ENCODE results near the gene TRPC4.

TRPC4 gene

GRCh38 chr13:37690361-37690760 lies 179.2 kb downstream of the TRPC4 start:
- H3K36me3 ChIP-seq (replicated peaks in 1 of 2; ENCODE audit: control insufficient read depth in 2 of 2, insufficient read depth in 2 of 2, low read length in 2 of 2): no peaks in the 10 kb centered on the region
- no peak overlapping the region for H3K27ac ChIP-seq (replicated peaks; ENCODE audit: low read length)
- no CpG with 5 or more reads among the region's 5 CpGs for WGBS, 2 donors (ENCODE audit: extremely low coverage in 2 of 2, insufficient read length in 2 of 2, insufficient replicate concordance in 1 of 2)
- H4K91ac ChIP-seq (ENCODE audit: low read depth, low read length, poor library complexity): no peak overlapping the region
- DNase-seq (ENCODE audit: low spot score): no peak
- no peaks in the 10 kb centered on the region for H3K27me3 ChIP-seq (ENCODE audit: control insufficient read depth in 3 of 3, insufficient read depth in 3 of 3, low read depth in 1 of 3, low read length in 3 of 3)
- no peak overlapping the region for H3K9ac ChIP-seq (ENCODE audit: low read depth, low read length, poor library complexity)
- H3K9me3 ChIP-seq (replicated peaks in 1 of 2; ENCODE audit: control insufficient read depth in 2 of 2, insufficient read depth in 1 of 2, low read depth in 1 of 2, low read length in 2 of 2): peaks cover 0 to 10% of the 10 kb centered on the region in 2 donors
- H3K14ac ChIP-seq (ENCODE audit: low read length): no peak overlapping the region
- no peak overlapping the region for H2BK5ac ChIP-seq (ENCODE audit: low read length)
- H3K4me1 ChIP-seq (ENCODE audit: control insufficient read depth in 2 of 2, insufficient read depth in 1 of 2, low read depth in 1 of 2, low read length in 2 of 2): no peaks in the 10 kb centered on the region
- no peak overlapping the region for H2AK5ac ChIP-seq (ENCODE audit: low read depth, low read length)
- no peak overlapping the region for H4K8ac ChIP-seq (ENCODE audit: low read depth, low read length)
- H2AFZ ChIP-seq (ENCODE audit: low read length): no peak overlapping the region
- H2BK120ac ChIP-seq (ENCODE audit: low read depth, low read length): no peak overlapping the region
- H3K79me1 ChIP-seq (ENCODE audit: low read depth, low read length): no peaks in the 10 kb centered on the region
- no peak overlapping the region for H3K18ac ChIP-seq (ENCODE audit: low read length)
- H2BK15ac ChIP-seq (ENCODE audit: low read length): no peak overlapping the region
- H3K4me2 ChIP-seq (ENCODE audit: insufficient read depth, low read length, poor library complexity, severe bottlenecking): no peak overlapping the region
- no peak overlapping the region for H2BK12ac ChIP-seq (ENCODE audit: low read length)
- H3K4me3 ChIP-seq (ENCODE audit: low read length in 2 of 2): no peak overlapping the region
- H3K4ac ChIP-seq (ENCODE audit: low read length): no peak overlapping the region
- H3K23ac ChIP-seq (ENCODE audit: low read depth, low read length, poor library complexity): no peak overlapping the region

- Histone ChIP-seq H2BK15ac (ENCODE audit: low read length) (no peak overlapping the region), H2BK5ac (ENCODE audit: low read length) (no peak overlapping the region), H3K36me3 (replicated peaks in 1 of 2; ENCODE audit: control insufficient read depth in 2 of 2, insufficient read depth in 2 of 2, low read length in 2 of 2) (no peaks in the 10 kb centered on the region), H3K79me1 (ENCODE audit: low read depth, low read length) (no peaks in the 10 kb centered on the region), H3K14ac (ENCODE audit: low read length) (no peak overlapping the region), H2BK120ac (ENCODE audit: low read depth, low read length) (no peak overlapping the region), H3K27ac (replicated peaks; ENCODE audit: low read length) (no peak overlapping the region), H3K4me1 (ENCODE audit: control insufficient read depth in 2 of 2, insufficient read depth in 1 of 2, low read depth in 1 of 2, low read length in 2 of 2) (peaks cover 3 to 7% of the 10 kb centered on the region in 2 donors), H3K4me3 (ENCODE audit: low read length in 2 of 2) (no peak overlapping the region), H2AK5ac (ENCODE audit: low read depth, low read length) (no peak overlapping the region), H3K4ac (ENCODE audit: low read length) (no peak overlapping the region), H2AFZ (ENCODE audit: low read length) (no peak overlapping the region), H2BK12ac (ENCODE audit: low read length) (no peak overlapping the region), H3K18ac (ENCODE audit: low read length) (no peak overlapping the region), H3K23ac (ENCODE audit: low read depth, low read length, poor library complexity) (no peak overlapping the region), H3K27me3 (ENCODE audit: control insufficient read depth in 3 of 3, insufficient read depth in 3 of 3, low read depth in 1 of 3, low read length in 3 of 3) (no peaks in the 10 kb centered on the region), H3K9me3 (replicated peaks in 1 of 2; ENCODE audit: control insufficient read depth in 2 of 2, insufficient read depth in 1 of 2, low read depth in 1 of 2, low read length in 2 of 2) (peaks cover 0 to under 1% of the 10 kb centered on the region in 2 donors), H3K9ac (ENCODE audit: low read depth, low read length, poor library complexity) (no peak overlapping the region), H4K8ac (ENCODE audit: low read depth, low read length) (no peak overlapping the region), H3K4me2 (ENCODE audit: insufficient read depth, low read length, poor library complexity, severe bottlenecking) (no peak overlapping the region), H4K91ac (ENCODE audit: low read depth, low read length, poor library complexity) (no peak overlapping the region)
- no CpG with 5 or more reads among the region's 2 CpGs for WGBS, 2 donors (ENCODE audit: extremely low coverage in 2 of 2, insufficient read length in 2 of 2, insufficient replicate concordance in 1 of 2)
- DNase-seq (ENCODE audit: low spot score): no peak
Observed at GRCh38 chr13:37686501-37686900, 183.1 kb downstream of the TRPC4 start.

- H3K4me3 ChIP-seq (ENCODE audit: low read length in 2 of 2): no peak overlapping the region
- no CpG with 5 or more reads among the region's 5 CpGs for WGBS, 2 donors (ENCODE audit: extremely low coverage in 2 of 2, insufficient read length in 2 of 2, insufficient replicate concordance in 1 of 2)
Observed at GRCh38 chr13:37685206-37685605, 184.4 kb downstream of the TRPC4 start.

GRCh38 chr13:37682496-37682895 lies 187.1 kb downstream of the TRPC4 start:
- Histone ChIP-seq H2AK5ac (ENCODE audit: low read depth, low read length) (no peak overlapping the region), H3K36me3 (replicated peaks in 1 of 2; ENCODE audit: control insufficient read depth in 2 of 2, insufficient read depth in 2 of 2, low read length in 2 of 2) (no peaks in the 10 kb centered on the region), H3K27ac (replicated peaks; ENCODE audit: low read length) (no peak overlapping the region), H4K91ac (ENCODE audit: low read depth, low read length, poor library complexity) (no peak overlapping the region), H3K9me3 (replicated peaks in 1 of 2; ENCODE audit: control insufficient read depth in 2 of 2, insufficient read depth in 1 of 2, low read depth in 1 of 2, low read length in 2 of 2) (no peaks in the 10 kb centered on the region), H3K14ac (ENCODE audit: low read length) (no peak overlapping the region), H3K27me3 (ENCODE audit: control insufficient read depth in 3 of 3, insufficient read depth in 3 of 3, low read depth in 1 of 3, low read length in 3 of 3) (no peaks in the 10 kb centered on the region), H2BK15ac (ENCODE audit: low read length) (no peak overlapping the region), H3K4me3 (ENCODE audit: low read length in 2 of 2) (no peak overlapping the region), H2BK5ac (ENCODE audit: low read length) (no peak overlapping the region), H3K23ac (ENCODE audit: low read depth, low read length, poor library complexity) (no peak overlapping the region), H2AFZ (ENCODE audit: low read length) (no peak overlapping the region), H3K9ac (ENCODE audit: low read depth, low read length, poor library complexity) (no peak overlapping the region), H2BK120ac (ENCODE audit: low read depth, low read length) (no peak overlapping the region), H3K4ac (ENCODE audit: low read length) (no peak overlapping the region), H2BK12ac (ENCODE audit: low read length) (no peak overlapping the region), H3K4me2 (ENCODE audit: insufficient read depth, low read length, poor library complexity, severe bottlenecking) (no peak overlapping the region), H3K79me1 (ENCODE audit: low read depth, low read length) (no peaks in the 10 kb centered on the region), H3K18ac (ENCODE audit: low read length) (no peak overlapping the region), H4K8ac (ENCODE audit: low read depth, low read length) (no peak overlapping the region), H3K4me1 (ENCODE audit: control insufficient read depth in 2 of 2, insufficient read depth in 1 of 2, low read depth in 1 of 2, low read length in 2 of 2) (peaks cover 3 to 12% of the 10 kb centered on the region in 2 donors)
- no CpG with 5 or more reads among the region's 3 CpGs for WGBS, 2 donors (ENCODE audit: extremely low coverage in 2 of 2, insufficient read length in 2 of 2, insufficient replicate concordance in 1 of 2)
- no peak for DNase-seq (ENCODE audit: low spot score)

More at GRCh38 chr13:37685206-37685605, 184.4 kb downstream of the TRPC4 start:
- Histone ChIP-seq H4K8ac (ENCODE audit: low read depth, low read length) (no peak overlapping the region), H3K23ac (ENCODE audit: low read depth, low read length, poor library complexity) (no peak overlapping the region), H3K4ac (ENCODE audit: low read length) (no peak overlapping the region), H3K36me3 (replicated peaks in 1 of 2; ENCODE audit: control insufficient read depth in 2 of 2, insufficient read depth in 2 of 2, low read length in 2 of 2) (no peaks in the 10 kb centered on the region), H4K91ac (ENCODE audit: low read depth, low read length, poor library complexity) (no peak overlapping the region), H2BK5ac (ENCODE audit: low read length) (no peak overlapping the region), H3K27ac (replicated peaks; ENCODE audit: low read length) (no peak overlapping the region), H3K4me2 (ENCODE audit: insufficient read depth, low read length, poor library complexity, severe bottlenecking) (no peak overlapping the region), H2BK12ac (ENCODE audit: low read length) (no peak overlapping the region), H3K18ac (ENCODE audit: low read length) (no peak overlapping the region), H3K4me1 (ENCODE audit: control insufficient read depth in 2 of 2, insufficient read depth in 1 of 2, low read depth in 1 of 2, low read length in 2 of 2) (peaks cover 3 to 12% of the 10 kb centered on the region in 2 donors), H3K27me3 (ENCODE audit: control insufficient read depth in 3 of 3, insufficient read depth in 3 of 3, low read depth in 1 of 3, low read length in 3 of 3) (no peaks in the 10 kb centered on the region), H3K79me1 (ENCODE audit: low read depth, low read length) (no peaks in the 10 kb centered on the region), H3K9me3 (replicated peaks in 1 of 2; ENCODE audit: control insufficient read depth in 2 of 2, insufficient read depth in 1 of 2, low read depth in 1 of 2, low read length in 2 of 2) (no peaks in the 10 kb centered on the region), H3K9ac (ENCODE audit: low read depth, low read length, poor library complexity) (no peak overlapping the region), H2BK15ac (ENCODE audit: low read length) (no peak overlapping the region), H3K14ac (ENCODE audit: low read length) (no peak overlapping the region), H2BK120ac (ENCODE audit: low read depth, low read length) (no peak overlapping the region), H2AK5ac (ENCODE audit: low read depth, low read length) (no peak overlapping the region), H2AFZ (ENCODE audit: low read length) (no peak overlapping the region)
- DNase-seq (ENCODE audit: low spot score): no peak
